HG03135 (cell line): ENCODE data around the gene CHRM5.

Experiments used
- ATAC-seq: cut with Tn5 transposase; IDR thresholded peaks from one replicate; pipeline ENCODE4 v1.9.1; 2021; ENCODE audit warnings: mild to moderate bottlenecking, moderate library complexity; ENCODE audit not compliant: unreplicated experiment

Gene CHRM5, protein sequence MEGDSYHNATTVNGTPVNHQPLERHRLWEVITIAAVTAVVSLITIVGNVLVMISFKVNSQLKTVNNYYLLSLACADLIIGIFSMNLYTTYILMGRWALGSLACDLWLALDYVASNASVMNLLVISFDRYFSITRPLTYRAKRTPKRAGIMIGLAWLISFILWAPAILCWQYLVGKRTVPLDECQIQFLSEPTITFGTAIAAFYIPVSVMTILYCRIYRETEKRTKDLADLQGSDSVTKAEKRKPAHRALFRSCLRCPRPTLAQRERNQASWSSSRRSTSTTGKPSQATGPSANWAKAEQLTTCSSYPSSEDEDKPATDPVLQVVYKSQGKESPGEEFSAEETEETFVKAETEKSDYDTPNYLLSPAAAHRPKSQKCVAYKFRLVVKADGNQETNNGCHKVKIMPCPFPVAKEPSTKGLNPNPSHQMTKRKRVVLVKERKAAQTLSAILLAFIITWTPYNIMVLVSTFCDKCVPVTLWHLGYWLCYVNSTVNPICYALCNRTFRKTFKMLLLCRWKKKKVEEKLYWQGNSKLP

DNA sequence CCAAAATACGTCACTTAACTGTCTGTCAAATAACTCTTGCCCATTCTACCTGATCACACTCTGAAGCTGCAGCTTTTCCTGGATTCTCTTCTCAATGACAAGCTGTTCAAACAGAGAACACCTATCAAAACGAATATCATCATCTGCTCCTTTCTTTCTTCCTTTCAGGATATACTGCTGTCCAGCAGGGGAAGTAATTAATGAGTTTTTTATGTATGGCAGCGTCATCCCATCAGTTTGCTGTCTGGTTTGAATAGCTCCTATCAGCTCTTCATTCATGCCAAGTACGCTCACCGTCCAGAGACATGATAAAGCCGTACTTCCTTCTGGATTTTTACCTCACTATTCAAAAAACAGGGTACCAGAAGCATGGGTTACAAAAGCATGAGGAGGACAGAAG, at the start of gene CHRM5:
Gene CHRM5, plus strand, starts transcription at position 274 of the 400 bp plus-strand sequence. CDS start 94,221 bp downstream, outside the sequence.
- ATAC-seq = no peak

DNA sequence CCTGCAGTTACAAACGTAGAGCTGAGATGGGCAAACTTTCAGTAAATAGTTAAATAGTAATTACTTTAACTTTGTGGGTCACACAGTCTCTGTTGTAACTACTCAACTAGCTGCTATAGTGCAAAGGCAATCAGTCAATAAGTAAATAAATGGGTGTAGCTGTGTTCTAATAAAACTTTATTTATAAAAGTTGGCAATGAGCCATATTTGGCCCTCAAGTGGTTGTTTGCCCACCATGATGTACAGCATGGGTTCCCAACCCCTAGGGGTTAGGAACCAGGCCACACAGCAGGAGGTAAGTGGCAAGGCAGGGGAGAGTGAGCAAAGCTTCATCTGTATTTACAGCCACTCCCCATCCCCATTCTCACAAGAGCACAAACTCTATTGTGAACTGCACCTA, 44.9 kb upstream of the CHRM5 start:
- ATAC-seq = no peak

DNA sequence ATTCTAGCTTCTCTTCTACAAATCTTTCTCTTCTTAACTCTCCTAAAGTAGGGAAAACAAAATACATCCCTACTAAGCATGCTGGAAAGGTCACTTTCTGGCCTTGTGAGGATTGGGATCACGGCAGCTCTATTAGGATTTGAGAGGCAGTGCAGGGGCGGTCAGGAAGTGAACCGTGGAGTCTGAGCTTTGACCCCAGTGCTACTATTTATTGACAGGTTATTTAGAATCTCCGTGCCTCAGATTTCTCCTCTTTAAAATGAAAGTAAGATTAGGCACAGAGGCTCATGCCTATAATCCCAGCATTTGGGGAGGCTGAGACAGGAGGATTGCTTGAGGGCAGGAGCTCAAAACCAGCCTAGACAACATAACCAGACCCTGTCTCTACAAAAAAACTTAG, 42.0 kb upstream of the CHRM5 start:
- no peak for ATAC-seq

DNA sequence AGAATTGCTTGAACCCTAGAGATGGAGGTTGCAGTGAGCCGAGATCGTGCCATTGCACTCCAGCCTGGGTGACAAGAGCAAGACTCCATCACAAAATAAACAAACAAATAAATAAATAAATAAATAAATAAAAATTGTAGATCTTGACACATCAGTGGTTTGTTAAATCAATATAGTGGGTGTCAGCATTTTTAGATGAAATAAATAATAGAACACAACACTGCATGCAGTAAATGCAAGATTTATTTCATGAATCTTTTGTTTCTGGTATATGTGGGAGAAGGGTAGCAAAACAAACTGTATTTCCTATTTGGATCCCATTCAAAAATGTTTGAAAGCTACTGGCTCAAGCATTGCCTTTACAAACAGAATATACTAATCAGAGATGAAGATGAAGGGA, 35.6 kb upstream of the CHRM5 start:
- no peak for ATAC-seq

DNA sequence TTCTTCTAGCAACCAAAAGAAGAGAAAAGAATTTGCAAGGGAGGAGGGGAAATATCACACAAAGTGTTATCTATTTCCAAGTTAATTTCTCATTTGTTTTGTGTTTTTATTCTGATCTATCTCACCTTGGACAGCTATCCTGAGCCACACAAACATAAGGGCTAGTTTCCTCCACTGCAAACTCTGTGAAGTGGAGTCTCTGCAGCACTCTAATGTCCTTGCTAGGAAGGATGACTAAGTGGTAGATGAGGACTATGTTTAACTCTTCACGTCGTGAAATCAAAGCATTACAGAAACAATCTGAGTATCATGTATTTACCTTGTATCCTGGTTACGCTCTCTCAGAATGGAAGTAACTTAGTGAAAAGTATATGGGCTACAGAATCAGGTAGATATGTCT, 33.9 kb upstream of the CHRM5 start:
- ATAC-seq = no peak

- no peak for ATAC-seq
These were observed 33.4 kb upstream of the CHRM5 start for GRCh38 chr15:33934921-33935320.

DNA sequence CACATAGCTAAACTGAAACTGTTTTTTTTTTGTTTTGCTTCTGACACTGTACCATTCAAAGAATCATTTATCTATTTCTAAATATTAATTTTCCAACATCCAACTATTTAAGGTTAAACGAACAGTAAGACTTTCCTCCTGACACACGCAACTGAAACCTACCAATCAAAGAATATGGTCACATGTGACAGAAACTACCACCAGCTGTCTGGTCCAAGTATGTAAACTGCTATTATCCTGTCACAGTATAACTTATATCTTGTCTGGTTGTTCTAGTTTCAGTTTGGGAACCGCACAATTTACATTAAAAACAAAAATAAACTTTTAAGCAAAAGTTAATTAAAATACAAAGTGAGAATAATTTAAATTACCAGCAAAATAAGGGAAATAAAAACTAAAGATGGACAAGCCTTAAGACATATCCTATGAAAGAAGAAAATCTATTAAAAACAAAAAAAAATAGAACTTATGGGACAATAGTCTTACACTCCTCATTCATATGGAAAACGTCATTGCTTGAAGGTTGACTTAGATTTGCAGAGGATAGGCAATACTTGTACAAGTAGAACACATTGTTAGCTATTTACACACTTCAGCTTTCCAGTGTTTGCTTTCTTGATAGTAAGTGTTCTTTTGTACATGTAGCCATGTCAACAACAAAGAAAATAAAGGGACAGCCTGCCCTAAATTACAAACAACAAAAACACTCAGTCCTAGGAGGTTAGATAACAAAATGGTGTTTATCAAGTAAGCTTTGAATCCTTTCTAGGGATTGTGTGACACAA, 26.8 kb upstream of the CHRM5 start:
- peak; percentile 66 for ATAC-seq

GRCh38 chr15:33946152-33946551, 22.1 kb upstream of the CHRM5 start:
- no peak for ATAC-seq

DNA sequence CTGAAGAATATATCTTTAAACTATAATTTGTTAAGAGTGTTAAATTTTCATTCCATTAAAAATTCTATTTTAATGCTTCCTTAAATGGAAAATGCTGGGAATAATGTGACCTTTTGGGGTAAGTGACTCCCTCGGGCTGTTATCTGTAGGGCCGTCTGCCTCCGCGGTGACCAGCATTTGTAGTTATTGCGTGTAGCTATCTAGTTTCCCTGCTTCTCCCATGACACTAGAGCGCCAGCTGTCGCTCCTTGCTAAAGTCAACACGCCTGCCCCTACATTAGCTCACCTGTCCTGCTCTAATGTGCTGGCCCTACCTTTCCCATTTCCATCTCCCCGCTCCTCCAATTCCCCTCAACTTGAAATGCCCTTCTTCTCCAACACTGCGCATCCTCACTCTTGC, 12.4 kb upstream of the CHRM5 start:
- no peak for ATAC-seq

GRCh38 chr15:33956397-33956796, 11.9 kb upstream of the CHRM5 start:
- ATAC-seq = no peak

DNA sequence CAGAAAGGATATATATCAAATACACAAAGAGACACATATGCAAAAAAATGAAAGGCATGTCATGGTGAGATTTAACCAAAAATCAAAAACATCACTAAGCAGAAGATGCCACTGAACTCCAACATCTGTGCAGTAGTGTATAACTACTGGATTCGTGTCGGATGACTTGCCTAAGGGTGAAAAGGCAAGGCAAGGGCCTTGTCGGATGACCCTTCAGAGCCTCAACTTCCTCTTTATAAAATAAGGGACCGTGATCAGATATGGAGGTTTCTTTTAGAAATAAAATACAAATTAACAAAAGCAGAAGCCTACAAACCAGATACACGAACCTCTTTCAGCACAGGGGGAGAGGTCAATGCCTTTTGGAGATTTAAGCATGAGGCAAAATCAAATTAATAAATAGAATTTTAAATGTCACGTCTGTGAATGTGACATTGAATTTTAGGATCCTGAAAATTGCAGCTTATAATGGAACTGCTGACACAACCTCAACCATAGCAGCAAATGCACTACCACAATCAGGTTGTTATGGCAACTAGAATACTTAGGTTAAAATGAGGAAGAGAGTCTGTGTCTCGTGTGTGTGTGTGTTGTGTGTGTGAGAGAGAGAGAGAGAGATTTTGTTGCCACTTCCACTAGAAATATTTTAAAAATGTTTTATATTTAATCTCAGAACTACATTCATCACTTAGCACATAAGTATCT, 8.3 kb upstream of the CHRM5 start:
- ATAC-seq = no peak

DNA sequence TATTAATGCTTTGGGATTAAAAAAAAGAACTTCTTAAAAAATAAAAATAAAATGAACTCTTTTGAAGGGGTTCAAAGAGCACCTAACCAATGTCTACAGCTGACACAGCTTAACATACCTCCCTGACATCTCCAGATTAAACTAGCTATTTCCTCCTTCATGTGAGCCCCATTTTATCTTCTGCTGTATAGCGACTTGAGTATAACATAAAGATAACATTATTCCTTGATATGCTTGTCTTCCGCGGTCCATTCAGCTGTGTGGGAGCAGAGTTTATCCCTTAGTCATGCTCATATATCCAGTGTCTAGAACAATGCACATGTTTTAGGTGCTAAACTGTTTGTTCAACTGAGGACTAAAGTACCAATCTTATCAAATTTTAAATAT, 7.8 kb upstream of the CHRM5 start:
- no peak for ATAC-seq

GRCh38 chr15:33963831-33964664, 4.2 kb upstream of the CHRM5 start:
- ATAC-seq = no peak

- ATAC-seq = no peak
These were observed 3.6 kb upstream of the CHRM5 start for GRCh38 chr15:33964665-33965040.

GRCh38 chr15:33968821-33969220, 524 bp downstream of the CHRM5 start:
- ATAC-seq = no peak

DNA sequence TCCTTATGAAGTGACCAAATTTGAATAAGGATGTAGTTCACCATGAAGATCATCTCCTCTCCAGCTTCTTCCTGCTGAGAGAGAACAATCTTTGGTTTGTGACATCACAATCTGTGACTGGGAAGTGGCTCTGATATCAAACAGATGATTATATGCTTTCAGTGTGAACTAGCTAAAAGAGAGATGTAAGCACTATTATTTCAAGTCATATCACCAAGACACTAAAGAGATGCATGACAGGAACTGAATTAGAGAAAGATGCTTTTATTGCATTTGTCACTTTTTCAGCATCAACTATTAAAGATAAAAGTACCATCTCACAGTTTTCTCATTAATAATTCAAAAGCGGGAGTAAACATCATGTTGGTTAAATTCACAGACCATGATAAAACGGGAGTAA, 3.5 kb downstream of the CHRM5 start:
- no peak for ATAC-seq

DNA sequence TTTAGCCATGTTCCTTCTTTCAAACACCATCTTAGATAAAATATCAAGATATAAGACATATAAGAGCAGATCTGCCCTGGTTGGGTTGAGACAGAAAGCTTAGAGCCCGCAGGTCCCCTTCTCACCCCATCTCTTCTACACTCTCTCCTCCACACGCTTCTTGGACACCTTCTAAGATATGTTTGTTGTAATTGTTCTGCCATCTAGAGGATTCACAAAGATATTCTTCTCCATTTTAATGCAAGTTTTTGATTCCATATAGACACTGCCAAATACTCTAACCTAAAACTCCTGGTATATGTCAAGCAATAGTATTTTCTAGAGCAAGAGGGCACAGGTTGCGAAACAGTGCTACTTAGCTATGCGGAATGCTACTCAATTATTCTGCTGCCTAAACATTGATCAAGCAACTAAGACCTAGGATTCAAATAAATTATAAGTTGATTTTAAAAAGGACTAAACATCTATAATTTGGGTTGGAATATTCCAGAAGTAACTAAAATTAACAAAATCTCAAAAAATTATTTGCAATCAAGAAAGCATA, 6.8 kb downstream of the CHRM5 start:
- no peak for ATAC-seq

GRCh38 chr15:33980159-33980558, 11.9 kb downstream of the CHRM5 start:
- ATAC-seq = no peak

DNA sequence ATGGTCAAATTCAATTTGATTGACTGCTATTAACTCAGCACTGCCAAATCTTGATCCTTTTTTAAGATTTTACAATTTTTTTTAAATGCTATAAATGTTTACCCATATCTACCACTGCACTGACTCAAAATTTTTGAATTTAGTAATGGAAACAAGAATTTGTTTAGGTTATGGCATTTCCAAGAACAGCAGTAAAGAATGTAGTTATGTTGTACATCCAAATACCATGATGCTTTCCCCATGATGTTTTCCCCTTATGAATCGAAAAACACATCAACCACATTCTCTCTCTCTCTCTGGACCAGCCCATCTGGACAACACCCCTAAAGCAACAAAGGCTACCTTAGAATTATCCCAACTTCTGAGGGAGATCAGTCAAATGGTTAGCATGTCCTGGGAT, 14.2 kb downstream of the CHRM5 start:
- no peak for ATAC-seq

DNA sequence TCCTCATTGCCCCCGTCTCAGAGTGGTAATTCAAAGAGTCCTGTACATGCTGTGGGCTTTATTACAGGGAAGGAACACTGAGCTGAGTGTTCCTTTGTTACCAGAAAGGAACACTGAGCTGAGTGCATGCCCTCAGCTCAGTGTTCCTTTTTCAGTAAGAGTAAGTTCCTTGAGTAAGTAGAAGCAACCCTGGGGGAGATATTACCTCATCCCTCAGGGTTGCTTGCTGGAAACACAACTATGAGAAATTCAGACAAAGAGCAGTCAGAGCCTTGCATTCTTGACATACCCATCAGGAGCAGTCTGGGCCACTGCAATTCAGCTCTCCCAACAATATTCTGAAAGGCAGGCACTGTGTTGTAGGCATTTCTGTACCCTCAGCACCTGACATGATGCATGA, 17.0 kb downstream of the CHRM5 start:
- no peak for ATAC-seq
